Keratinocyte (primary cell): ENCODE measurements around the gene ABCA4.

ENCODE experiments used
- EZH2 ChIP-seq: IDR thresholded peaks from one replicate; pipeline ENCODE4 v1.6.1; 2012; ENCODE audit warnings: inconsistent platforms, mild to moderate bottlenecking, low read length, moderate library complexity
- TF ChIP-seq, protein P1 (sequence below), 3 experiments: IDR thresholded peaks in 1 of 3; conservative IDR thresholded peaks in 1 of 3; optimal IDR thresholded peaks in 1 of 3; 2 replicates in 2 of 3; 3 replicates in 1 of 3; pipeline versions ENCODE3 to v1.5.1; 2011; ENCODE audit warnings: low read length in 3 of 3, mild to moderate bottlenecking in 3 of 3, moderate library complexity in 2 of 3, control low read depth in 1 of 3, inconsistent platforms in 1 of 3; ENCODE audit not compliant: insufficient read depth in 2 of 3; ENCODE audit errors: extremely low read depth in 1 of 3

DNA sequence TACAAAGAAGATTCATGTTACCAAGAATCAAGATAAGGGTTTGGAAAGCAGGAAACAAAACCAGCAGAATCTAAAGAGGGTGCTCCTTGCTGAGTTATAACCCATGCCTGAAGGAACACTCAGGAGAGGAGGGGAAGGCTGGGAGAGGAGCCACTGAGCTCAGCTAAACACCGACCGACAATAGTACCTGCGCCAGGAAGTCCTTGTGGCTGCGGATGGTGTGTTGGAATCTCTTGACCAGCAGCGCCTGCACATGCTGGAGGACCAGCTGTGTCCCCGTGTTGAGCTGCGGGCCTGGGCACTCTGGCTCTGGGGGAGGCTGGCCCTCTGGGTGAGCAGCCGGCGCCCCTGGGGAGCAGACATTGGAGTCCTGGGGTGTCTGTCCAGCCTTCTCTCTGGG is 89.4 kb downstream of the ABCA4 start:
- TF ChIP-seq, protein P1, sequence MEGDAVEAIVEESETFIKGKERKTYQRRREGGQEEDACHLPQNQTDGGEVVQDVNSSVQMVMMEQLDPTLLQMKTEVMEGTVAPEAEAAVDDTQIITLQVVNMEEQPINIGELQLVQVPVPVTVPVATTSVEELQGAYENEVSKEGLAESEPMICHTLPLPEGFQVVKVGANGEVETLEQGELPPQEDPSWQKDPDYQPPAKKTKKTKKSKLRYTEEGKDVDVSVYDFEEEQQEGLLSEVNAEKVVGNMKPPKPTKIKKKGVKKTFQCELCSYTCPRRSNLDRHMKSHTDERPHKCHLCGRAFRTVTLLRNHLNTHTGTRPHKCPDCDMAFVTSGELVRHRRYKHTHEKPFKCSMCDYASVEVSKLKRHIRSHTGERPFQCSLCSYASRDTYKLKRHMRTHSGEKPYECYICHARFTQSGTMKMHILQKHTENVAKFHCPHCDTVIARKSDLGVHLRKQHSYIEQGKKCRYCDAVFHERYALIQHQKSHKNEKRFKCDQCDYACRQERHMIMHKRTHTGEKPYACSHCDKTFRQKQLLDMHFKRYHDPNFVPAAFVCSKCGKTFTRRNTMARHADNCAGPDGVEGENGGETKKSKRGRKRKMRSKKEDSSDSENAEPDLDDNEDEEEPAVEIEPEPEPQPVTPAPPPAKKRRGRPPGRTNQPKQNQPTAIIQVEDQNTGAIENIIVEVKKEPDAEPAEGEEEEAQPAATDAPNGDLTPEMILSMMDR (optimal IDR thresholded peaks at IDR 0.05 in 1 of 3, IDR thresholded peaks at IDR 0.05 in 1 of 3, conservative IDR thresholded peaks at IDR 0.05 in 1 of 3; ENCODE audit: extremely low read depth in 1 of 3, insufficient read depth in 2 of 3, low read length in 3 of 3) = no peak
- TF ChIP-seq EZH2 = no peak
